HepG2 (cell line): ENCODE results near the gene EEF1AKMT4. TPM values are rescaled to one million over a fixed set of nuclear protein-coding genes. Genes with fewer than 3 reads are reported as not detected.
A peak's percentile ranks its signal among the peaks of the same experiment; 100 is the strongest.

ENCODE experiments used
- CCAR2 ChIP-seq: fragments of 200-400 bp; formaldehyde crosslinking; optimal IDR thresholded peaks from 2 replicates; pipeline ENCODE3; 2018; ENCODE audit warnings: low read depth, mild to moderate bottlenecking, low read length, moderate library complexity
- CEBPB ChIP-seq: IDR thresholded peaks from 2 replicates; pipeline ENCODE4 v1.6.1; 2011; ENCODE audit warnings: low read depth, low read length, improper control_type of control experiment, borderline replicate concordance
- ETV5 ChIP-seq: IDR thresholded peaks from 2 replicates; pipeline ENCODE4 v1.6.1; 2018; ENCODE audit warnings: missing biosample characterization, missing genetic modification reagents, inconsistent platforms, borderline replicate concordance
- FOXM1 ChIP-seq: sonication (generic); formaldehyde crosslinking; IDR thresholded peaks from 2 replicates; pipeline ENCODE4 v1.5.0; 2020; ENCODE audit warnings: missing genetic modification reagents
- HHEX ChIP-seq: IDR thresholded peaks from 2 replicates; pipeline ENCODE4 v1.6.1; 2016; ENCODE audit warnings: control low read depth
- KDM5B ChIP-seq: sonication (generic); formaldehyde crosslinking; IDR thresholded peaks from 2 replicates; pipeline ENCODE4 v1.4.0; 2020; ENCODE audit warnings: missing genetic modification reagents, mild to moderate bottlenecking, borderline replicate concordance
- NFKBIZ ChIP-seq: IDR thresholded peaks from 2 replicates; pipeline ENCODE4 v1.6.1; 2018; ENCODE audit warnings: missing genetic modification reagents, missing compliant biosample characterization
- RARG ChIP-seq: sonication (generic); formaldehyde crosslinking; IDR thresholded peaks from 2 replicates; pipeline ENCODE4 v1.4.0; 2020; ENCODE audit warnings: low read depth, mild to moderate bottlenecking, missing genetic modification reagents
- RFX1 ChIP-seq: fragments of 450-650 bp; IDR thresholded peaks from 2 replicates; pipeline ENCODE4 v1.6.1; 2017
- SSRP1 ChIP-seq: IDR thresholded peaks from 2 replicates; pipeline ENCODE4 v1.6.1; 2016; ENCODE audit warnings: control low read depth
- TEAD3 ChIP-seq: optimal IDR thresholded peaks from 2 replicates; pipeline ENCODE3; 2016; ENCODE audit warnings: borderline replicate concordance
- TOE1 ChIP-seq: sonication (generic); formaldehyde crosslinking; IDR thresholded peaks from 2 replicates; pipeline ENCODE4 v1.4.0; 2020; ENCODE audit warnings: mild to moderate bottlenecking, missing genetic modification reagents
- ZBTB21 ChIP-seq: sonication (generic); formaldehyde crosslinking; IDR thresholded peaks from 2 replicates; pipeline ENCODE4 v1.4.0; 2020; ENCODE audit warnings: missing genetic modification reagents
- ZNF607 ChIP-seq: sonication (generic); formaldehyde crosslinking; IDR thresholded peaks from 2 replicates; pipeline ENCODE4 v1.5.1; 2020; ENCODE audit warnings: missing genetic modification reagents, mild to moderate bottlenecking, borderline replicate concordance
- ZNF652 ChIP-seq: IDR thresholded peaks from 2 replicates; pipeline ENCODE4 v1.6.1; 2016; ENCODE audit warnings: low read depth, borderline replicate concordance
- ZNF678 ChIP-seq: sonication (generic); formaldehyde crosslinking; IDR thresholded peaks from 2 replicates; pipeline ENCODE4 v1.4.0; 2020; ENCODE audit warnings: mild to moderate bottlenecking, missing genetic modification reagents
- ZNF737 ChIP-seq: sonication (generic); formaldehyde crosslinking; IDR thresholded peaks from 2 replicates; pipeline ENCODE4 v1.5.0; 2020; ENCODE audit warnings: missing genetic modification reagents, mild to moderate bottlenecking, borderline replicate concordance
- ZNF746 ChIP-seq: sonication (generic); formaldehyde crosslinking; IDR thresholded peaks from 2 replicates; pipeline ENCODE4 v1.8.0; 2022; ENCODE audit warnings: mild to moderate bottlenecking, missing genetic modification reagents
- ZNF777 ChIP-seq: sonication (generic); formaldehyde crosslinking; IDR thresholded peaks from 2 replicates; pipeline ENCODE4 v1.4.0; 2020; ENCODE audit warnings: missing genetic modification reagents
- ZNF790 ChIP-seq: sonication (generic); formaldehyde crosslinking; IDR thresholded peaks from 2 replicates; pipeline ENCODE4 v1.8.0; 2022; ENCODE audit warnings: missing genetic modification reagents, mild to moderate bottlenecking, borderline replicate concordance
- polyA plus RNA-seq, 8 experiments: library from polyadenylated mRNA; depleted of rRNA in 3 of 8; stranded (reverse) in 7 of 8; unstranded in 1 of 8; fragments of >200 nt; fragmentation: Illumina TruSeq in 4 of 8; extraction: Trizol in 4 of 8; gene quantifications; 2 replicates each; pipeline versions ENCODE4 v1.2.1 to v1.2.3, GENCODE V29; 2011 to 2016; ENCODE audit warnings: low read depth in 4 of 8, missing spikeins in 1 of 8, mixed read lengths in 1 of 8; ENCODE audit not compliant: insufficient read depth in 1 of 8
- total RNA-seq, 5 experiments: library from RNA; depleted of rRNA; stranded (reverse); fragments of >200 nt; fragmentation: Illumina TruSeq; extraction: Trizol; gene quantifications; 2 replicates each; pipeline ENCODE4 v1.2.3, GENCODE V29; 2016; ENCODE audit warnings: low read depth in 1 of 5
- TF ChIP-seq, protein P1 (sequence below): sonication (generic); formaldehyde crosslinking; IDR thresholded peaks from 2 replicates; pipeline ENCODE4 v1.4.0; 2020; ENCODE audit warnings: missing genetic modification reagents
- TF ChIP-seq, protein P2 (sequence below): sonication (generic); formaldehyde crosslinking; IDR thresholded peaks from 2 replicates; pipeline ENCODE4 v1.8.0; 2022; ENCODE audit warnings: mild to moderate bottlenecking, missing genetic modification reagents, moderate library complexity
- TF ChIP-seq, protein P3 (sequence below): sonication (generic); formaldehyde crosslinking; IDR thresholded peaks from 2 replicates; pipeline ENCODE4; 2020; ENCODE audit warnings: missing genetic modification reagents, mild to moderate bottlenecking, borderline replicate concordance
- TF ChIP-seq, protein P4 (sequence below): sonication (generic); formaldehyde crosslinking; conservative IDR thresholded peaks from 2 replicates; pipeline ENCODE4 v1.8.0; 2022; ENCODE audit warnings: missing genetic modification reagents

EEF1AKMT4 gene
- total and polyA plus RNA-seq, 2 of the 13 experiments (the other 11 are each of a cell fraction or from before 2014, with no cell fraction given) = 13.1 to 15.8 TPM

DNA sequence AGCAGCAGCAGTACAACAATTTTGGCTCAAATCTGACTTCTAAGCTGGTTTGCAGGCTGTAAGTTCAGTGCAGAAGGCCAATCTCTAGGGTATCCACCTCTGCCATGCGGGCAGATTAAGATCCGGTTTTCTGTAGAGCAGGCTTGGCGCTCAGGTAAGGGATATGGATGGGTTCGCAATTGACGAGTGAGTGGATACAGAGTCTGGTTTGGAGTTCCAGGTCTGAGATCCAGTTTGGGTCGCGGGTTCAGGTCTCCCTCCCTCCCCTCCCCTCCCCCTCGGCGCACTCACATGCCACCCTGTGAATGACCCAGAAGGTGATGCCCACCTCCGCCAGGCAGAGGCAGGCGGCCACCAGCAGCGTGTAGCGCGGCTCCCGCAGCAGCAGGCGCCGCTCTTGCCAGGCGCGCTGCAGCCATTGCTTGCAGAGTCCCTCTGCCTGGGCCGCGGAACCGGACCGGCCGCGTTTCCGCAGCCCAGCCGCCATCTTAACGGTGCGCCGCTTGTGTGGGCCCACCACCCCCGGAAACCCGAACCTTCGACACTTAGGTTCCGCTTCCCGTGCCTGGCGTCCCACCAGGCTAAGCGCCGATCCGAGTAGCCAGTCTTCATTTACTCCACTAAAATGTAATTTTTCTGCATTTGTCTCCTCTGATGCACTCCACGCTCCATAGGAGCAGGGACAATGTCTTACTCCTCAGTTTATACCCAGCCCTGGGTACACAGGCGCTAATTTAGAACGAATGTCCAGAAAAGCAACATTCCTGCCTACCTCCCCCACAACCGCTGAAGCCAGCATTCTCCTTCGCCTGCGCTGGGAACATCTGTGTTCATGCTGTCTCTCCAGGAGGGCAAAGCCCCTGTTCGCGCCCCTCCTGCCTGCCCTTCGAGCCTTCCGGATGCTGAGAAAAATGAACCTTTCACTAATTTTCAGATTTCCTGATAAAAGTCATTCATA, 739 bp upstream of the EEF1AKMT4 start, which contains the start of gene ALG3 (continued):
- TF ChIP-seq, protein P1, sequence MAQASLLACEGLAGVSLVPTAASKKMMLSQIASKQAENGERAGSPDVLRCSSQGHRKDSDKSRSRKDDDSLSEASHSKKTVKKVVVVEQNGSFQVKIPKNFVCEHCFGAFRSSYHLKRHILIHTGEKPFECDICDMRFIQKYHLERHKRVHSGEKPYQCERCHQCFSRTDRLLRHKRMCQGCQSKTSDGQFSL (CRISPR knock-in tag) = peak; percentile 56
- no peak for TF ChIP-seq CCAR2
- TF ChIP-seq ZNF652 (CRISPR knock-in tag) = no peak
- TF ChIP-seq, protein P2, sequence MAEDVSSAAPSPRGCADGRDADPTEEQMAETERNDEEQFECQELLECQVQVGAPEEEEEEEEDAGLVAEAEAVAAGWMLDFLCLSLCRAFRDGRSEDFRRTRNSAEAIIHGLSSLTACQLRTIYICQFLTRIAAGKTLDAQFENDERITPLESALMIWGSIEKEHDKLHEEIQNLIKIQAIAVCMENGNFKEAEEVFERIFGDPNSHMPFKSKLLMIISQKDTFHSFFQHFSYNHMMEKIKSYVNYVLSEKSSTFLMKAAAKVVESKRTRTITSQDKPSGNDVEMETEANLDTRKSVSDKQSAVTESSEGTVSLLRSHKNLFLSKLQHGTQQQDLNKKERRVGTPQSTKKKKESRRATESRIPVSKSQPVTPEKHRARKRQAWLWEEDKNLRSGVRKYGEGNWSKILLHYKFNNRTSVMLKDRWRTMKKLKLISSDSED (CRISPR knock-in tag) = no peak
- TF ChIP-seq TEAD3 = peak; percentile 26
- TF ChIP-seq NFKBIZ = 0 out of 2 replicates have a peak, but pooled peaks have one; percentile 51
- TF ChIP-seq RARG = peak; percentile 9; the same call in 1 of the 2 replicates
- TF ChIP-seq ZNF790 (CRISPR knock-in tag) = peak; percentile 83; the same call in 1 of the 2 replicates
- TF ChIP-seq ZNF607 (CRISPR knock-in tag) = peak; percentile 25; the same call in 1 of the 2 replicates
- TF ChIP-seq CEBPB = no peak
- TF ChIP-seq FOXM1 (CRISPR knock-in tag) = 0 out of 2 replicates have a peak, but pooled peaks have one; percentile 45
- TF ChIP-seq SSRP1 (CRISPR knock-in tag) = no peak
- TF ChIP-seq ZNF746 = 0 out of 2 replicates have a peak, but pooled peaks have one; percentile 60
- TF ChIP-seq HHEX (CRISPR knock-in tag) = no peak
- TF ChIP-seq RFX1 = no peak
- TF ChIP-seq, protein P3, sequence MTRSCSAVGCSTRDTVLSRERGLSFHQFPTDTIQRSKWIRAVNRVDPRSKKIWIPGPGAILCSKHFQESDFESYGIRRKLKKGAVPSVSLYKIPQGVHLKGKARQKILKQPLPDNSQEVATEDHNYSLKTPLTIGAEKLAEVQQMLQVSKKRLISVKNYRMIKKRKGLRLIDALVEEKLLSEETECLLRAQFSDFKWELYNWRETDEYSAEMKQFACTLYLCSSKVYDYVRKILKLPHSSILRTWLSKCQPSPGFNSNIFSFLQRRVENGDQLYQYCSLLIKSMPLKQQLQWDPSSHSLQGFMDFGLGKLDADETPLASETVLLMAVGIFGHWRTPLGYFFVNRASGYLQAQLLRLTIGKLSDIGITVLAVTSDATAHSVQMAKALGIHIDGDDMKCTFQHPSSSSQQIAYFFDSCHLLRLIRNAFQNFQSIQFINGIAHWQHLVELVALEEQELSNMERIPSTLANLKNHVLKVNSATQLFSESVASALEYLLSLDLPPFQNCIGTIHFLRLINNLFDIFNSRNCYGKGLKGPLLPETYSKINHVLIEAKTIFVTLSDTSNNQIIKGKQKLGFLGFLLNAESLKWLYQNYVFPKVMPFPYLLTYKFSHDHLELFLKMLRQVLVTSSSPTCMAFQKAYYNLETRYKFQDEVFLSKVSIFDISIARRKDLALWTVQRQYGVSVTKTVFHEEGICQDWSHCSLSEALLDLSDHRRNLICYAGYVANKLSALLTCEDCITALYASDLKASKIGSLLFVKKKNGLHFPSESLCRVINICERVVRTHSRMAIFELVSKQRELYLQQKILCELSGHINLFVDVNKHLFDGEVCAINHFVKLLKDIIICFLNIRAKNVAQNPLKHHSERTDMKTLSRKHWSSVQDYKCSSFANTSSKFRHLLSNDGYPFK (CRISPR knock-in tag) = peak; percentile 84; the same call in 1 of the 2 replicates
- TF ChIP-seq ZNF737 (CRISPR knock-in tag) = no peak
- no peak; the same call in 1 of the 2 replicates for TF ChIP-seq TOE1 (CRISPR knock-in tag)
- no peak; the same call in 1 of the 2 replicates for TF ChIP-seq ZBTB21 (CRISPR knock-in tag)
- peak; percentile 65; the same call in 1 of the 2 replicates for TF ChIP-seq ETV5
- TF ChIP-seq ZNF678 (CRISPR knock-in tag) = no peak
- TF ChIP-seq ZNF777 (CRISPR knock-in tag) = no peak
- TF ChIP-seq, protein P4, sequence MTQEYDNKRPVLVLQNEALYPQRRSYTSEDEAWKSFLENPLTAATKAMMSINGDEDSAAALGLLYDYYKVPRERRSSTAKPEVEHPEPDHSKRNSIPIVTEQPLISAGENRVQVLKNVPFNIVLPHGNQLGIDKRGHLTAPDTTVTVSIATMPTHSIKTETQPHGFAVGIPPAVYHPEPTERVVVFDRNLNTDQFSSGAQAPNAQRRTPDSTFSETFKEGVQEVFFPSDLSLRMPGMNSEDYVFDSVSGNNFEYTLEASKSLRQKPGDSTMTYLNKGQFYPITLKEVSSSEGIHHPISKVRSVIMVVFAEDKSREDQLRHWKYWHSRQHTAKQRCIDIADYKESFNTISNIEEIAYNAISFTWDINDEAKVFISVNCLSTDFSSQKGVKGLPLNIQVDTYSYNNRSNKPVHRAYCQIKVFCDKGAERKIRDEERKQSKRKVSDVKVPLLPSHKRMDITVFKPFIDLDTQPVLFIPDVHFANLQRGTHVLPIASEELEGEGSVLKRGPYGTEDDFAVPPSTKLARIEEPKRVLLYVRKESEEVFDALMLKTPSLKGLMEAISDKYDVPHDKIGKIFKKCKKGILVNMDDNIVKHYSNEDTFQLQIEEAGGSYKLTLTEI = no peak
- peak; percentile 87 for TF ChIP-seq KDM5B (CRISPR knock-in tag)
